Mucosa of descending colon (tissue), 3 donors: ENCODE data around the gene CDC42BPG. TPM values are rescaled to one million over a fixed set of nuclear protein-coding genes. Genes with fewer than 3 reads are reported as not detected.

Source experiments
- ATAC-seq: fragments of 200-7000 bp; cut with Tn5 transposase; one replicate; pipeline ENCODE4 v1.9.1; 2020; ENCODE audit warnings: mild to moderate bottlenecking, moderate library complexity
- DNase-seq, 3 donors: peaks; one replicate each; pipeline ENCODE4 v3.0.0-alpha.2; 2020
- H3K36me3 ChIP-seq: fragments of 200-600 bp; one replicate; pipeline ENCODE4 v1.8.0; 2021; ENCODE audit warnings: low read depth, mild to moderate bottlenecking
- H3K4me1 ChIP-seq: fragments of 200-600 bp; one replicate; pipeline ENCODE4 v1.8.0; 2021; ENCODE audit warnings: low read depth, mild to moderate bottlenecking
- H3K4me3 ChIP-seq: fragments of 200-600 bp; one replicate; pipeline ENCODE4 v1.8.0; 2021; ENCODE audit warnings: mild to moderate bottlenecking
- H3K9me3 ChIP-seq: fragments of 200-600 bp; one replicate; pipeline ENCODE4 v1.8.0; 2021; ENCODE audit warnings: mild to moderate bottlenecking
- CTCF ChIP-seq: fragments of 200-600 bp; IDR thresholded peaks from one replicate; pipeline ENCODE4 v1.8.0; 2022; ENCODE audit warnings: antibody characterized with exemption, mild to moderate bottlenecking
- intact Hi-C, 2 donors: fragments of 100-400 bp; cut with DNase I in 1 of 2; cut with micrococcal nuclease in 1 of 2; formaldehyde crosslinking; loops; one replicate each; pipeline versions ENCODE4 v1.11.0 to v1.11.1; 2022; cut with DNase I, micrococcal nuclease
- total RNA-seq, 3 donors: library from RNA; stranded (reverse); fragmentation: NEBNext Ultra II Directional in 2 of 3; extraction: Animal tissue kit (Norgen Biotek cat#: 25700) in 2 of 3; gene quantifications; one replicate each; pipeline versions ENCODE4 v1.2.1 to v1.2.4, GENCODE V29; 2021 to 2023
- donor health status: DM: no; HTN: no; CAD: no; lungs with moderate emphysema.
- donor health status: DM: no; HTN: no; CAD: no.
- donor health status: DM: no; HTN: yes; CAD: no.

Gene CDC42BPG
- total RNA-seq, 3 donors from 2014 or later, result 24.3 to 73.1 (median 32.3) TPM

- no peak for DNase-seq
- intact Hi-C loops, result no loop called here
- Histone ChIP-seq H3K36me3 (peaks cover 2% of the 10 kb centered on the region), H3K9me3 (no peaks in the 10 kb centered on the region), H3K4me3 (no peak overlapping the region), H3K4me1 (no peaks in the 10 kb centered on the region)
- no peak for TF ChIP-seq CTCF
- ATAC-seq, result peak; percentile 3
These were observed 8.6 kb downstream of the CDC42BPG start for GRCh38 chr11:64835616-64836447.

GRCh38 chr11:64834723-64835615 lies 9.5 kb downstream of the CDC42BPG start:
- Histone ChIP-seq H3K9me3 (no peaks in the 10 kb centered on the region), H3K4me1 (no peaks in the 10 kb centered on the region), H3K36me3 (peaks cover 2% of the 10 kb centered on the region), H3K4me3 (no peak overlapping the region)
- TF ChIP-seq CTCF, result no peak
- DNase-seq (peak in 2 of 3 donors; percentile 28 to 73), ATAC-seq (peak; percentile 87)
- intact Hi-C loops, result no loop called here

GRCh38 chr11:64834031-64834722 lies 10.3 kb downstream of the CDC42BPG start:
- H3K4me1 ChIP-seq, result no peaks in the 10 kb centered on the region

GRCh38 chr11:64833509-64833908 lies 10.9 kb downstream of the CDC42BPG start:
- no peak for DNase-seq
- intact Hi-C loops, result no loop called here
- ATAC-seq, result no peak
- Histone ChIP-seq H3K36me3 (peaks cover under 1% of the 10 kb centered on the region), H3K4me1 (no peaks in the 10 kb centered on the region), H3K4me3 (no peak overlapping the region), H3K9me3 (no peaks in the 10 kb centered on the region)
- no peak for TF ChIP-seq CTCF

More at GRCh38 chr11:64834031-64834722, 10.3 kb downstream of the CDC42BPG start:
- TF ChIP-seq CTCF, result no peak
- Histone ChIP-seq H3K36me3 (peaks cover 2% of the 10 kb centered on the region), H3K4me3 (no peak overlapping the region), H3K9me3 (no peaks in the 10 kb centered on the region)
- intact Hi-C loops, result no loop called here
- DNase-seq (no peak), ATAC-seq (no peak)

- intact Hi-C loops, result no loop called here
- no peak for TF ChIP-seq CTCF
These were observed 11.3 kb downstream of the CDC42BPG start for GRCh38 chr11:64833198-64833502.

More at GRCh38 chr11:64833198-64833502, 11.3 kb downstream of the CDC42BPG start:
- H3K36me3 ChIP-seq, result no peaks in the 10 kb centered on the region
- H3K4me3 ChIP-seq, result no peak overlapping the region
- ATAC-seq, result no peak
- no peak for DNase-seq
- H3K9me3 ChIP-seq, result no peaks in the 10 kb centered on the region
- no peaks in the 10 kb centered on the region for H3K4me1 ChIP-seq
